HCT116 (cell line): Measurements from ENCODE around the gene ZNF532. TPM values are rescaled to one million over a fixed set of nuclear protein-coding genes. Genes with fewer than 3 reads are reported as not detected.

Experiments used
- ATAC-seq: fragments of 200-7000 bp; cut with Tn5 transposase; 2 replicates; pipeline ENCODE4 v1.9.1; 2020; ENCODE audit warnings: mild to moderate bottlenecking, moderate library complexity
- BruUV-seq: library from RNA; stranded (reverse); fragments of 400-500 nt; replicated peaks from 2 replicates; lab custom pipeline; 2021; lab: Mats Ljungman, UMichigan
- CTCF ChIA-PET: fragments of 300-600 bp; sonication (Branson Sonifier 250); formaldehyde crosslinking; loops from one replicate; lab custom pipeline; 2021; ENCODE audit warnings: antibody characterized with exemption; lab: Charles Lee
- POLR2A ChIA-PET: fragments of 300-600, 350-600 bp; sonication (Branson Sonifier 250); formaldehyde crosslinking; loops from one replicate; lab custom pipeline; 2021; ENCODE audit warnings: antibody characterized with exemption; lab: Charles Lee
- RAD21 ChIA-PET, 2 experiments: fragments of 300-600 bp; sonication (Branson Sonifier 250); formaldehyde crosslinking; loops; one replicate each; lab custom pipeline; 2023; ENCODE audit warnings: low total read pairs in 2 of 2; ENCODE audit not compliant: uncharacterized antibody in 2 of 2, unreplicated experiment in 2 of 2, low non-redundant PET in 1 of 2; lab: Charles Lee
- DNase-seq: peaks from one replicate; pipeline ENCODE4 v3.0.0-alpha.2; 2010; ENCODE audit warnings: low read depth, low spot score
- H2AFZ ChIP-seq: fragments of 200-600 bp; shearing (Covaris generic), sonication (generic); 2 replicates; pipeline ENCODE4 v1.6.1; 2017; ENCODE audit warnings: low read depth, mixed run types, mixed read lengths, antibody characterized with exemption, low read length; ENCODE audit not compliant: poor library complexity, severe bottlenecking
- H3K27ac ChIP-seq: 2 replicates; pipeline ENCODE4 v1.5.1; 2012; ENCODE audit warnings: low read depth, low read length
- H3K27me3 ChIP-seq: fragments of 200-600 bp; sonication (generic); 2 replicates; pipeline ENCODE4 v1.6.1; 2016; ENCODE audit warnings: mixed run types, low read length, mixed read lengths; ENCODE audit not compliant: insufficient read depth
- H3K36me3 ChIP-seq, 2 experiments: fragments of 200-500 bp in 1 of 2; fragments of 200-600 bp in 1 of 2; sonication (Bioruptor generic) in 1 of 2; sonication (generic) in 1 of 2; 2 replicates each; pipeline versions ENCODE4 v1.5.1 to v1.6.1; 2014 to 2016; ENCODE audit warnings: low read length in 2 of 2, inconsistent platforms in 1 of 2, mixed read lengths in 1 of 2, mixed run types in 1 of 2; ENCODE audit not compliant: insufficient read depth in 2 of 2, control insufficient read depth in 1 of 2
- H3K4me1 ChIP-seq, 2 experiments: fragments of 200-600 bp in 1 of 2; sonication (generic) in 1 of 2; 2 replicates each; pipeline versions ENCODE4 v1.5.1 to v1.6.1; 2012 to 2017; ENCODE audit warnings: low read length in 2 of 2, inconsistent platforms in 1 of 2, mild to moderate bottlenecking in 1 of 2, mixed read lengths in 1 of 2, mixed run types in 1 of 2, moderate library complexity in 1 of 2; ENCODE audit not compliant: insufficient read depth in 2 of 2, control insufficient read depth in 1 of 2
- H3K4me2 ChIP-seq: fragments of 200-600 bp; sonication (generic); 2 replicates; pipeline ENCODE4 v1.6.1; 2017; ENCODE audit warnings: mixed run types, low read length, mixed read lengths
- H3K4me3 ChIP-seq, 2 experiments: fragments of 200-600 bp in 1 of 2; sonication (generic) in 1 of 2; replicated peaks in 1 of 2; 2 replicates each; pipeline ENCODE4 v1.5.1; 2011 to 2016; ENCODE audit warnings: low read length in 2 of 2, control low read depth in 1 of 2, low read depth in 1 of 2, mild to moderate bottlenecking in 1 of 2, mixed read lengths in 1 of 2, mixed run types in 1 of 2
- H3K79me2 ChIP-seq: fragments of 200-600 bp; sonication (generic); 2 replicates; pipeline ENCODE4 v1.6.1; 2017; ENCODE audit warnings: mild to moderate bottlenecking, mixed run types, low read length, moderate library complexity, mixed read lengths; ENCODE audit not compliant: insufficient read depth
- H3K9ac ChIP-seq: fragments of 200-600 bp; sonication (generic); 2 replicates; pipeline ENCODE4 v1.6.1; 2016; ENCODE audit warnings: low read length, mixed read lengths
- H3K9me2 ChIP-seq: fragments of 200-600 bp; sonication (generic), shearing (Covaris generic); 2 replicates; pipeline ENCODE4 v1.6.1; 2017; ENCODE audit warnings: mixed run types, mild to moderate bottlenecking, moderate library complexity; ENCODE audit not compliant: insufficient read depth
- H3K9me3 ChIP-seq, 2 experiments: fragments of 200-500 bp in 1 of 2; fragments of 200-600 bp in 1 of 2; sonication (Bioruptor generic) in 1 of 2; sonication (generic) in 1 of 2; 2 replicates each; pipeline ENCODE4 v1.6.1; 2014 to 2017; ENCODE audit warnings: low read length in 2 of 2, mixed read lengths in 2 of 2, inconsistent platforms in 1 of 2, low read depth in 1 of 2, mild to moderate bottlenecking in 1 of 2, mixed run types in 1 of 2, moderate library complexity in 1 of 2; ENCODE audit not compliant: control insufficient read depth in 1 of 2, insufficient read depth in 1 of 2
- H4K20me1 ChIP-seq: fragments of 200-600 bp; sonication (generic), shearing (Covaris generic); 2 replicates; pipeline ENCODE4 v1.6.1; 2017; ENCODE audit warnings: mixed run types, mild to moderate bottlenecking, moderate library complexity; ENCODE audit not compliant: insufficient read depth
- ATF3 ChIP-seq: IDR thresholded peaks from 2 replicates; pipeline ENCODE4 v1.6.1; 2012
- CEBPB ChIP-seq: IDR thresholded peaks from 2 replicates; pipeline ENCODE4 v1.6.1; 2012; ENCODE audit warnings: low read depth
- JUND ChIP-seq: IDR thresholded peaks from 2 replicates; pipeline ENCODE4 v1.6.1; 2012
- MAX ChIP-seq: IDR thresholded peaks from 2 replicates; pipeline ENCODE4 v1.6.1; 2012
- POLR2AphosphoS5 ChIP-seq: IDR thresholded peaks from 2 replicates; pipeline ENCODE4 v1.6.1; 2011; ENCODE audit warnings: mild to moderate bottlenecking, low read depth, low read length, moderate library complexity
- RAD21 ChIP-seq: IDR thresholded peaks from 2 replicates; pipeline ENCODE4 v1.6.1; 2012; ENCODE audit warnings: low read depth, mild to moderate bottlenecking
- SIN3A ChIP-seq: IDR thresholded peaks from 2 replicates; pipeline ENCODE4 v1.6.1; 2012; ENCODE audit warnings: low read depth
- SP1 ChIP-seq: IDR thresholded peaks from 2 replicates; pipeline ENCODE4 v1.6.1; 2012; ENCODE audit warnings: low read depth
- TCF7L2 ChIP-seq: IDR thresholded peaks from 2 replicates; pipeline ENCODE4 v1.7.0; 2011; ENCODE audit warnings: borderline replicate concordance, inconsistent platforms; ENCODE audit not compliant: insufficient read depth, insufficient read length; ENCODE audit errors: extremely low read depth
- ZBTB33 ChIP-seq: IDR thresholded peaks from 2 replicates; pipeline ENCODE4 v1.6.1; 2011; ENCODE audit warnings: mild to moderate bottlenecking, low read length, moderate library complexity; ENCODE audit not compliant: insufficient replicate concordance; ENCODE audit errors: extremely low read depth
- intact Hi-C: fragments of 100-400 bp; cut with micrococcal nuclease; formaldehyde crosslinking; loops from 2 replicates; pipeline ENCODE4 v1.10.0; 2022
- total RNA-seq: library from RNA; stranded (reverse); gene quantifications from one replicate; pipeline ENCODE4 v1.2.1, GENCODE V29; 2021; ENCODE audit not compliant: unreplicated experiment

The ZNF532 gene
- total RNA-seq, 1 experiment from 2014 or later, result 11.6 TPM

DNA sequence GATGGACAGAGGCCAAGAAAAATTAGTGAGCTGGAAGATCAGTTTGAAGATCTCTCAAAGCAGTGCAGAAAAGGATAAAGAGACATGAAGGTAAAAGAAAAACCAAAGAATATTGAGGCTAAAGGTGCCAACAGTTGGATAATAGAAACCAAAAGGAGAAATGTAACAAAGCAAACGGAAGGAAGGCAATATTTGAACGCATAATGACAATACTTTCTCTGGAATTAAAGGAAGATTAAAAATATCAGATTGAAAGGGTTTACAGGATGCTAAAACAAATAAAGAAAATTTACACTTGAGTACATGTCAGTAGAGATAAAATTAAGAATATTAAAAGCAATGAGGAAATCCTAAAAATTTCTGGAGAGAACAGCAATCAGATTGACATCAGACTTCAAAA is 149.1 kb downstream of the ZNF532 start:
- CTCF ChIA-PET, result no interaction called here
- Histone ChIP-seq H3K4me2 (no peak overlapping the region), H3K79me2 (no peaks in the 10 kb centered on the region), H3K9me2 (no peaks in the 10 kb centered on the region), H3K4me1 (peaks cover 3 to 4% of the 10 kb centered on the region in 2 experiments; a peak in 2 of 4 replicates), H3K4me3 (no peak overlapping the region), H2AFZ (no peak overlapping the region), H3K36me3 (no peaks in the 10 kb centered on the region), H3K27me3 (no peaks in the 10 kb centered on the region), H4K20me1 (no peaks in the 10 kb centered on the region), H3K9ac (no peak overlapping the region)
- BruUV-seq, result no TSS peak
- ATAC-seq (no peak), DNase-seq (no peak)
- RAD21 ChIA-PET, result no interaction called here
- intact Hi-C loops, result no loop called here
- POLR2A ChIA-PET, result no interaction called here
- TF ChIP-seq TCF7L2 (no peak), ZBTB33 (no peak), ATF3 (no peak), JUND (no peak), SIN3A (no peak), SP1 (no peak), POLR2AphosphoS5 (no peak), CEBPB (no peak), RAD21 (no peak), MAX (no peak)
- TF ChIP-seq, all 23 proteins: peak for 0
- Histone ChIP-seq H3K27ac (no peak overlapping the region), H3K9me3 (no peaks in the 10 kb centered on the region)
